ENCODE measurements around the gene SULT4A1.

The SULT4A1 gene

DNA sequence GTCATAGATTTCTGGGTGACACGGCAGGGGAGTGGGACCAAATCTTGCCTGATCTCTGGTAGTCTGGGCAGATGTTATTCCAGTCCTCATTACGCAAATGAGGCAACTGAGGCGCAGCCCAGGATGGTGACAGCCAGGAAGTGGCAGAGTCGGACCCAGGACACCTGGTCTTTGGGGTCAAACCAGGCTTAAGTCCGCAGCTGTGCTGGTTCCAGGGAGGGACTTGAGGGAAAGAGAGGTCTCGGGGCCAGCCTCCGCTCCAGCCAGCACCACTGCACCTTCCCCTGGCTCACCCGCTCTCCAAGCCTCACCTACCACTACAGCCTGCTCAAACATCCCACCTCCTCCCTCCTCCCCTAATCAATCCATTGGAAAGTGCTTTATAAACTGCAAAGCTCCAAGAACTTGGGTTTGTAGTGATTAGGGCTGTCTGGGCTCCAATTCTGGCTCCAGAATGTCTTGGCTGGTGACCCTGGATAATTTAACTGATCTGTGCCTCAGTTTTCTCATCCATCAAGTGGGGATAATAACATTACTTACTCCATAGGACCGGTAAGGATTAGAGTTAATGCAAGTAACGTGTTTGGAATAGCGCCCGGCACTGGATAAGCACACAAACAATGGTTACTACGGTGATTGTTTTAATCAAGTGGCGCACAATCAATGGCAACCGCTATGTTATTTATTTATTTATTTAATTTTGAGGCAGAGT is 30.0 kb upstream of the SULT4A1 start:
- no peak for TF ChIP-seq CTCF (IDR thresholded peaks at IDR 0.05; ENCODE audit: borderline replicate concordance, control extremely low read depth, extremely low read depth, insufficient read depth, missing control alignments)
- DNase-seq (ENCODE audit: low spot score): no peak
- in situ Hi-C loops (cut with MboI; ENCODE audit: low sequenced_read_pairs, unreplicated experiment): no loop called here

DNA sequence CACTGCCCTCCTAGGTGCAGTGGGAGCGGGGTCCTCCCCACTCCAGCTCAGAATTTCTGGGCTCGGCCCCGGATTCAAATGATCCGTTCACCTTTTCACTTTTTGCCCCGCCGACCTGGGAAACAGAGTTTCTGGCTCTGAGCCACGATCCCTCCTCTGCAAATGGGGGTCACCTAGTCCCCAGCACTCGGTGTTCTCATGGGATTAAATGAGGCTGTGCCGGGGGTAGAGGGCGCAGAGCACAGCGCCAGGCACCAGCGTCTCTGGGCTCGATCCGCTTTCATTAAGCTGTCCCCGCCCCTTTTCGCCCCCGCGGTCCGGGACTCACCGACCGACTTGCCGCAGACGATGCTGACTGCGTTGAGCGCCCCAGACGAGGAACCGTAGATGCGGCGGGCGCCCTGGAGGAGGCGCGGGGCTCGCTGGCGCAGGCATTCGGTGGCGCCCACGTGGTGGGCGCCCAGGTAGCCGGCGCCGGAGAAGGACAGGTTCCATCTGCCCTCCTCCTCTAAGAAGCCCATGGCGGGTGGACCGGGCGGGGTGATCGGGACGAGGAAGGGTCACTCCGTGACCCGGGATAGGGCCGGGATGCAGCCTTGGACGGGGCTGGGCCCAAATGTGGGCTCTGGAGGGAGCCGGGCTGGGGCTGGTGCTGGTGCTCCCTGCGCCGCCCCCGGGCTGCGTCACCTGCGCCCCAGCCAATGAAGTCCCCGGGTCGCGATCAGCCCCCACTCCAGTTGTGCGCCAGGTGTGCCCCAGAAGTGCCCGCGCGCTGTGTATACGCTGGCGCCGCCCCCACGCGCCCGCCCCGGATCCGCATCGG is 29.3 kb upstream of the SULT4A1 start, which contains the start of gene PNPLA5:
PNPLA5 (minus strand) TSS at position 654 of the 823 bp plus-strand sequence; CDS start at position 521, 133 bp downstream.
- in situ Hi-C loops (cut with MboI; ENCODE audit: low sequenced_read_pairs, unreplicated experiment): no loop called here
- no peak for DNase-seq (ENCODE audit: low spot score)
- TF ChIP-seq CTCF (IDR thresholded peaks at IDR 0.05; ENCODE audit: borderline replicate concordance, control extremely low read depth, extremely low read depth, insufficient read depth, missing control alignments): no peak

GRCh38 chr22:43890901-43891331 is 28.6 kb upstream of the SULT4A1 start:
- in situ Hi-C loops (cut with MboI; ENCODE audit: low sequenced_read_pairs, unreplicated experiment): no loop called here
- TF ChIP-seq CTCF (IDR thresholded peaks at IDR 0.05; ENCODE audit: borderline replicate concordance, control extremely low read depth, extremely low read depth, insufficient read depth, missing control alignments): no peak
- DNase-seq (ENCODE audit: low spot score): no peak

GRCh38 chr22:43889860-43890253 is 27.5 kb upstream of the SULT4A1 start:
- in situ Hi-C loops (cut with MboI; ENCODE audit: low sequenced_read_pairs, unreplicated experiment): no loop called here
- no peak for TF ChIP-seq CTCF (IDR thresholded peaks at IDR 0.05; ENCODE audit: borderline replicate concordance, control extremely low read depth, extremely low read depth, insufficient read depth, missing control alignments)
- DNase-seq (ENCODE audit: low spot score): no peak

- in situ Hi-C loops (cut with MboI; ENCODE audit: low sequenced_read_pairs, unreplicated experiment): no loop called here
- DNase-seq (ENCODE audit: low spot score): no peak
- TF ChIP-seq CTCF (IDR thresholded peaks at IDR 0.05; ENCODE audit: borderline replicate concordance, control extremely low read depth, extremely low read depth, insufficient read depth, missing control alignments): no peak
Observed at GRCh38 chr22:43889201-43889859, 27.0 kb upstream of the SULT4A1 start.

GRCh38 chr22:43888740-43889139 is 26.4 kb upstream of the SULT4A1 start:
- in situ Hi-C loops (cut with MboI; ENCODE audit: low sequenced_read_pairs, unreplicated experiment): no loop called here
- DNase-seq (ENCODE audit: low spot score): no peak
- TF ChIP-seq CTCF (IDR thresholded peaks at IDR 0.05; ENCODE audit: borderline replicate concordance, control extremely low read depth, extremely low read depth, insufficient read depth, missing control alignments): no peak
